Mesendoderm (in vitro differentiated cells): ENCODE measurements around the gene RAPGEF6.

ENCODE experiments used
- DNase-seq: peaks from one replicate; pipeline ENCODE4 v3.0.0; 2013
- H2AK5ac ChIP-seq: 2 replicates; pipeline ENCODE4 v1.6.1; 2013; ENCODE audit warnings: low read length, inconsistent platforms
- H2BK120ac ChIP-seq: 2 replicates; pipeline ENCODE4 v1.6.1; 2013; ENCODE audit warnings: low read depth, mild to moderate bottlenecking, low read length, moderate library complexity, mixed read lengths
- H2BK15ac ChIP-seq: replicated peaks from 2 replicates; pipeline ENCODE4 v1.6.1; 2013; ENCODE audit warnings: low read depth, mild to moderate bottlenecking, moderate library complexity
- H2BK5ac ChIP-seq: 2 replicates; pipeline ENCODE4 v1.6.1; 2013; ENCODE audit warnings: low read length, inconsistent platforms
- H3K18ac ChIP-seq: 2 replicates; pipeline ENCODE4 v1.6.1; 2013; ENCODE audit warnings: mild to moderate bottlenecking, low read length, mixed read lengths
- H3K23ac ChIP-seq: one replicate; pipeline ENCODE4 v1.6.1; 2013; ENCODE audit warnings: low read length
- H3K27ac ChIP-seq: 2 replicates; pipeline ENCODE4 v1.5.1; 2013; ENCODE audit warnings: low read depth, mild to moderate bottlenecking, inconsistent platforms, low read length, moderate library complexity
- H3K27me3 ChIP-seq: 2 replicates; pipeline ENCODE4 v1.6.1; 2013; ENCODE audit warnings: low read length, control low read depth, mild to moderate bottlenecking, inconsistent platforms; ENCODE audit not compliant: insufficient read depth, poor library complexity
- H3K36me3 ChIP-seq: 2 replicates; pipeline ENCODE4 v1.6.1; 2013; ENCODE audit warnings: low read length, inconsistent platforms; ENCODE audit not compliant: control insufficient read depth, insufficient read depth
- H3K4ac ChIP-seq: one replicate; pipeline ENCODE4 v1.6.1; 2013; ENCODE audit warnings: low read depth, mild to moderate bottlenecking, low read length, moderate library complexity
- H3K4me1 ChIP-seq: 2 replicates; pipeline ENCODE4 v1.6.1; 2013; ENCODE audit warnings: low read depth, low read length, inconsistent platforms; ENCODE audit not compliant: control insufficient read depth
- H3K4me2 ChIP-seq: 2 replicates; pipeline ENCODE4 v1.6.1; 2013; ENCODE audit warnings: low read length
- H3K4me3 ChIP-seq: 2 replicates; pipeline ENCODE4 v1.5.1; 2013; ENCODE audit warnings: mild to moderate bottlenecking, low read length
- H3K56ac ChIP-seq: one replicate; pipeline ENCODE4 v1.6.1; 2013; ENCODE audit warnings: low read length
- H3K79me1 ChIP-seq: 2 replicates; pipeline ENCODE4 v1.6.1; 2013; ENCODE audit warnings: low read length, inconsistent platforms
- H3K79me2 ChIP-seq: 2 replicates; pipeline ENCODE4 v1.6.1; 2013; ENCODE audit warnings: mild to moderate bottlenecking, low read length; ENCODE audit not compliant: control insufficient read depth, insufficient read depth
- H3K9ac ChIP-seq: 2 replicates; pipeline ENCODE4 v1.6.1; 2013; ENCODE audit warnings: low read length, inconsistent platforms
- H4K5ac ChIP-seq: one replicate; pipeline ENCODE4 v1.6.1; 2013; ENCODE audit warnings: low read length
- H4K8ac ChIP-seq: one replicate; pipeline ENCODE4 v1.6.1; 2013; ENCODE audit warnings: low read depth, mild to moderate bottlenecking, control low read depth, low read length, moderate library complexity
- WGBS: extraction: QIAGEN DNeasy Blood & Tissue Kit; methylation state at CpG from one replicate; pipeline ENCODE4 v1.1.7; 2013; ENCODE audit warnings: low lambda C conversion rate, missing lambda C conversion rate; ENCODE audit not compliant: insufficient coverage; ENCODE audit errors: extremely low coverage; 5-methylcytosine and 5-hydroxymethylcytosine counted together

RAPGEF6 gene

GRCh38 chr5:131630963-131631350, 4.1 kb downstream of the RAPGEF6 start:
- Histone ChIP-seq H3K23ac (no peak overlapping the region), H3K27me3 (no peaks in the 10 kb centered on the region), H3K4me3 (no peak overlapping the region), H2BK15ac (no peak overlapping the region), H3K79me2 (peaks cover 73% of the 10 kb centered on the region), H3K4me1 (peaks cover 1% of the 10 kb centered on the region), H3K4ac (no peak overlapping the region), H4K8ac (no peak overlapping the region), H2BK120ac (no peak overlapping the region), H3K79me1 (peaks cover 10% of the 10 kb centered on the region), H3K27ac (no peak overlapping the region), H3K18ac (no peak overlapping the region), H3K56ac (no peak overlapping the region), H4K5ac (no peak overlapping the region), H2BK5ac (no peak overlapping the region), H3K9ac (no peak overlapping the region), H3K4me2 (no peak overlapping the region), H3K36me3 (no peaks in the 10 kb centered on the region), H2AK5ac (no peak overlapping the region)
- no peak for DNase-seq
- WGBS: no CpG with 5 or more reads among the region's 4 CpGs

DNA sequence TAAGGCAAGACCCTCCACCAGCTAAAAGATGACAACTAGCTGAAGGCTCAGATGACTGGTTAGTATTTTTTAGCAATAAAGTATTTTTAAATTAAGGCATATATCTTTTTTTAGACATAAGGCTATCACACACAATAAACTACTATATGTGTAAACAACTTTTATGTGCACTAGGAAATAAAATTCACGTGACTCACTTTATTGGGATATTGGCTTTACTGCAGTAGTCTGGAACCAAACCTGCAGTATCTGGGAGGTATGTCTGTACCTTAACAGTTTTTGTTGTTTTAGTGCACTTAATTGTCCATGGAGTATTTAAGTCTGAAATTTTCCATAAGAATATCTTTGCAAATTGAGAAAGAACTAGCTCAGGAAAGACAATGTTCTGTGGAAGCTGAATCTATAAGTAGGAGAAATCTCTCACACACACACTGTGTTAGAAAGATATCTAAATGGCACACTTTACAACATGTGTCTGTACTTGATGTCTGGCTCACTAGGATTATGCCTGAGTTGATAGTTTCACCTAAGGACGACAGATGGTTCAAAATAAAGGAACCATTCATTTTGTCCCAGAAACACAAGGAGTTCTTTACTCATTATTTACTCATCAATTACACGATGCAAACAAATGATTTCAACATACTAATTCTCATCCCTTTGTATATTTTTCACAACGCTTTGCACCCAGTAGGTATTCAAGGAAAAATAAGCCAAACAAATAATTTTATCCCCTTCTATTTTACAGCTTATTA, 4.6 kb downstream of the RAPGEF6 start:
- Histone ChIP-seq H3K4me3 (no peak overlapping the region), H3K79me1 (peaks cover 10% of the 10 kb centered on the region), H3K4ac (no peak overlapping the region), H3K36me3 (no peaks in the 10 kb centered on the region), H3K79me2 (peaks cover 76% of the 10 kb centered on the region), H3K27ac (no peak overlapping the region), H3K27me3 (no peaks in the 10 kb centered on the region), H3K4me1 (peaks cover 1% of the 10 kb centered on the region), H3K56ac (no peak overlapping the region), H2AK5ac (no peak overlapping the region), H4K5ac (no peak overlapping the region), H2BK120ac (no peak overlapping the region), H3K18ac (no peak overlapping the region), H3K9ac (no peak overlapping the region), H3K4me2 (no peak overlapping the region), H3K23ac (no peak overlapping the region), H2BK5ac (no peak overlapping the region), H2BK15ac (no peak overlapping the region), H4K8ac (no peak overlapping the region)
- no peak for DNase-seq
- no CpG with 5 or more reads among the region's 4 CpGs for WGBS

DNA sequence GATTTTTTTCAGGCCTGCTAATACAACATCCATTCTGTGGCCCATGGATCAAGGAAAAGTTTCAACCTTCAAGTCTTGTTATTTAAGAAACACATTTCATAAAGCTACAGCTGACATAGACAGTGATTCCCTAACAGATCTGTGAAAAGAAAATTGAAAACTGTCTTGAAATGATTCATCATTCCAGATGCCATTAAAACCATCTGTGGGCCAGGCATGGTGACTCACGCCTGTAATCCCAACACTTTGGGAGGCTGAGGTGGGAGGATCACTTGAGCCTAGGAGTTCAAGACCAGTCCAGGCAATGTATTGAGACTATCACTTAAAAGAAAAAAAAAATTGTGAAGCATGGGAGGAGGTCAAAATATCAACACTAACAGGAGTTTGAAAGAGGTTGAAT, 6.0 kb downstream of the RAPGEF6 start:
- no peak for DNase-seq
- H3K79me1 ChIP-seq: peaks cover 10% of the 10 kb centered on the region
- no peak overlapping the region for H2AK5ac ChIP-seq
- H3K79me2 ChIP-seq: peaks cover 77% of the 10 kb centered on the region
- H4K8ac ChIP-seq: no peak overlapping the region
- no peak overlapping the region for H3K18ac ChIP-seq
- H3K27ac ChIP-seq: no peak overlapping the region
- H3K9ac ChIP-seq: no peak overlapping the region
- no peaks in the 10 kb centered on the region for H3K36me3 ChIP-seq
- no peak overlapping the region for H3K4ac ChIP-seq
- H4K5ac ChIP-seq: no peak overlapping the region
- H3K4me1 ChIP-seq: peaks cover 1% of the 10 kb centered on the region
- no CpG with 5 or more reads among the region's 1 CpG for WGBS
- H2BK15ac ChIP-seq: no peak overlapping the region
- H3K56ac ChIP-seq: no peak overlapping the region
- H3K23ac ChIP-seq: no peak overlapping the region
- no peak overlapping the region for H3K4me3 ChIP-seq
- no peaks in the 10 kb centered on the region for H3K27me3 ChIP-seq
- H2BK120ac ChIP-seq: no peak overlapping the region
- no peak overlapping the region for H3K4me2 ChIP-seq
- H2BK5ac ChIP-seq: no peak overlapping the region

DNA sequence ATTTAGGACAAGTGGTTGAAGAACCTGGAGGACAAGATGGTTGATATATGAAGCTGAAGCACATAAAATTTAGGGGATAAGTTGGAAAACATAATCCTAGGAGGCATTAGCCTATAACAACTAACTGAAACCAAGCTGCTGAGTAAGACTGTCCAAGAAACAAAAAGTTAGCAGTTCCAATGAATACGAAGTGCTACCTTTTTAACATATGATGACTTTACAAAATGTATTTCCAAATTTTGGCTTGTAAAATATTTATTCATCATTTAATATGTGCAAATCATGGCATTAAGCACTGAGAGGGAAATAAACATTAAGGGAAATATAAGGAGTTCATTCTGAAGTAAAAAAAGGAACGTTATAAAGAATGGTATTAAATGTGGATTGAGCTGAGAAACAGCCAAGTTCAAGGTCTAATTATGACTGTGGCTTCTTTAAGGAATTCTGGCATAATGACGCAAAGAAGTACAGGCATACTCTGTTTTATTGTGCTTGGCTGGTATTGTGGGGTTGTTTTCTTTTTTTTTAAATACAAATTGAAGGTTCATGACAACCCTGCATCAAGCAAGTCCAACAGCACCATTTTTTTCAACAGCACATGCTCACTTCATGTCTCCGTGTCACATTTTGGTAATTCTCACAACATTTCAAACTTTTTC, 7.7 kb downstream of the RAPGEF6 start:
- H4K8ac ChIP-seq: no peak overlapping the region
- no peak overlapping the region for H3K9ac ChIP-seq
- no peak overlapping the region for H4K5ac ChIP-seq
- H2BK5ac ChIP-seq: no peak overlapping the region
- H3K79me2 ChIP-seq: peaks cover 70% of the 10 kb centered on the region
- H2AK5ac ChIP-seq: no peak overlapping the region
- H3K4me1 ChIP-seq: no peaks in the 10 kb centered on the region
- no peak overlapping the region for H3K23ac ChIP-seq
- no peak overlapping the region for H2BK15ac ChIP-seq
- DNase-seq: no peak
- no peaks in the 10 kb centered on the region for H3K36me3 ChIP-seq
- H3K4me2 ChIP-seq: no peak overlapping the region
- no peak overlapping the region for H3K4ac ChIP-seq
- WGBS: 100% methylated on average over 1 of the region's 4 CpGs
- H2BK120ac ChIP-seq: no peak overlapping the region
- no peak overlapping the region for H3K18ac ChIP-seq
- H3K27me3 ChIP-seq: no peaks in the 10 kb centered on the region
- H3K56ac ChIP-seq: no peak overlapping the region
- H3K4me3 ChIP-seq: no peak overlapping the region
- peaks cover 11% of the 10 kb centered on the region for H3K79me1 ChIP-seq
- H3K27ac ChIP-seq: no peak overlapping the region

GRCh38 chr5:131622633-131623032, 12.4 kb downstream of the RAPGEF6 start:
- Histone ChIP-seq H3K18ac (no peak overlapping the region), H3K4me1 (no peaks in the 10 kb centered on the region), H3K79me1 (peaks cover 11% of the 10 kb centered on the region), H3K79me2 (peaks cover 54% of the 10 kb centered on the region), H4K5ac (no peak overlapping the region), H2BK120ac (no peak overlapping the region), H3K9ac (no peak overlapping the region), H3K27me3 (no peaks in the 10 kb centered on the region), H3K56ac (no peak overlapping the region), H3K36me3 (no peaks in the 10 kb centered on the region), H2BK5ac (no peak overlapping the region), H3K4me3 (no peak overlapping the region), H3K4me2 (no peak overlapping the region), H3K23ac (no peak overlapping the region), H3K4ac (no peak overlapping the region), H2AK5ac (no peak overlapping the region), H4K8ac (no peak overlapping the region), H3K27ac (no peak overlapping the region), H2BK15ac (no peak overlapping the region)
- DNase-seq: no peak
- no CpG with 5 or more reads among the region's 2 CpGs for WGBS
